PC-9 (cell line): Measurements from ENCODE around the gene SCNN1B.

Experiments used
- CTCF ChIP-seq: fragments of 200-600 bp; sonication (generic); conservative IDR thresholded peaks from 2 replicates; pipeline ENCODE4 v1.6.1; 2017; ENCODE audit warnings: mixed run types, antibody characterized with exemption, mild to moderate bottlenecking, moderate library complexity
- EZH2 ChIP-seq: fragments of 200-600 bp; sonication (generic); IDR thresholded peaks from 2 replicates; pipeline ENCODE4 v1.8.0; 2017; ENCODE audit warnings: antibody characterized with exemption, low read depth

GRCh38 chr16:23267647-23268046, 34.5 kb upstream of the SCNN1B start:
- TF ChIP-seq CTCF = no peak
- TF ChIP-seq EZH2 = no peak
